DND-41 (cell line): ENCODE results near the gene SPAG7.

Source experiments
- CTCF ChIP-seq: IDR thresholded peaks from 2 replicates; pipeline ENCODE4 v1.5.1; 2012; ENCODE audit warnings: borderline replicate concordance, low read length, moderate library complexity, mild to moderate bottlenecking; ENCODE audit not compliant: poor library complexity, severe bottlenecking; ENCODE audit errors: extremely low read depth
- EZH2 ChIP-seq: IDR thresholded peaks from 3 replicates; pipeline ENCODE4 v1.6.1; 2012; ENCODE audit warnings: borderline replicate concordance, low read depth, mild to moderate bottlenecking, moderate library complexity, low read length, inconsistent platforms; ENCODE audit not compliant: severe bottlenecking

DNA sequence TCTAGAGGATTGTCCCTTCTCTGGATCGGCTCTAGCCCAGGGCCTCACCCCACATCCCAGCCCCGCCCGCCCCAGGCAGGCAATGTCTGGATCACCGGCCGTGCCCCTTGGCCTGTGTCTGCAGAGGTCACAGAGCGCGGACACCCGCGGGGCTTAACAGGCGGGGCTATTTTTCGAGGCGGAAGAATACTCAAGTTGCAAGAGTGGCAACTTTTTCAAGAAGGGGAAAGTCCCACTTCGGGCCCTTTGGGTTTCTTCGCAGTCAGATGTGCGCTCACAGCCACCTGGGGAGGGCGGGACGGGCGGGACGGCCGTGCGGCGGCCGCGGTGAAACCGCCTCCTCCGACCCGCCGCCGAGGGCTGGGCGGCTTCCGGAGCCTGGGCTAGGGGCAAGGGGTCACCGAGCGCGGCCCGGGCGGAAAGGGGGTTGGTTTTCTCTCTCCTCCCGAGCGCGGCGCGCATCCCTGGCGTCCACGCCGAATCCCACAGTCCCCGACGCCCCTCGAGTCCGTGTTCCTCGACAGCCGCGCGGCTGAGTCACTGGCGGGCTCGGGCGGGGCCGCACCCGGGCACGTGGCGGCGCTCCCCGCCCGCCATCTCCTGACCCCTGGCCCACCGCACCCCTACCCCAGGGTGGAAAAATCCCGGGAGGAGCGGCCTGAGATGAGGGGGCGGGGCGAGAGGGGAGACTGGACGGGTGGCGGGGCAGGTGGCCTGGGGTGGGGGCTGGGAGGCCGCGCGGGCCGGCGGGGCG is 18.1 kb downstream of the SPAG7 start:
- TF ChIP-seq CTCF, result no peak
- no peak for TF ChIP-seq EZH2
